ENCODE measurements around the gene E4F1. TPM values are rescaled to one million over a fixed set of nuclear protein-coding genes. Genes with fewer than 3 reads are reported as not detected.

Gene E4F1
- polyA plus RNA-seq, 3 donors: 4.9 to 50.9 (median 5.8) TPM

DNA sequence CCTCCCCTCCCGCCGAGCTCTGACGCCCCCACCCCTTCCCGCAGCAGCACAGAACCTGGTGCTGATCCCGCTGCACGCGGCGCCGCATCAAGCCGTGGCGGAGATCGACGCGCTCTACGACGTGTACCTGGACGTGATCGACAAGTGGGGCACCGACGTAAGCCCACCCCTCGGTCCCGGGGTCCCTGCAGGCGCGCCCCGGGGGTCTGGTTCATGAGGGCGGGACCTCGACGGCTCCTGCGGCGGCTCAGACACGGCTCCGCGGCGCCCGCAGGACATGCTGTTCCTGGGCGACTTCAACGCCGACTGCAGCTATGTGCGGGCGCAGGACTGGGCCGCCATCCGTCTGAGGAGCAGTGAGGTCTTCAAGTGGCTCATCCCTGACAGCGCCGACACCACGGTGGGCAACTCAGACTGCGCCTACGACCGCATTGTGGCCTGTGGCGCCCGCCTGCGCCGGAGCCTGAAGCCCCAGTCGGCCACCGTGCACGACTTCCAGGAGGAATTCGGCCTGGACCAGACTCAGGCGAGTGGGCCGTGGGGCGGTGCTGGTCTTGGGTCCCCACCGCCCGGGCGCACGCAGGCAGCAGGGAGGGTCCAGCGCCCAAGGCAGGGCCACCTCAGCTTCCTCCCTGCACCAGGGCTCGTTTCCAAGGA, 14.2 kb downstream of the E4F1 start:
- H3K9ac ChIP-seq (ENCODE audit: insufficient read depth, low read length, poor library complexity, severe bottlenecking): no peak overlapping the region
- no peaks in the 10 kb centered on the region for H3K9me3 ChIP-seq (replicated peaks in 1 of 2; ENCODE audit: control insufficient read depth in 1 of 2, insufficient read depth in 1 of 2, low read length in 2 of 2)
- peaks cover 7% of the 10 kb centered on the region for H3K4me1 Mint-ChIP-seq
- no peak overlapping the region for H3K4me2 ChIP-seq (replicated peaks; ENCODE audit: extremely low read depth, low read length, poor library complexity, severe bottlenecking)
- peaks cover 34 to 43% of the 10 kb centered on the region in 2 donors for H3K36me3 ChIP-seq (replicated peaks in 1 of 2; ENCODE audit: control insufficient read depth in 1 of 2, insufficient read depth in 2 of 2, low read length in 2 of 2)
- WGBS (ENCODE audit: insufficient coverage): 12% methylated on average over 64 of the region's 65 CpGs
- H3K27me3 ChIP-seq (ENCODE audit: control insufficient read depth in 2 of 2, insufficient read depth in 2 of 2, low read length in 2 of 2): peaks cover 18 to 38% of the 10 kb centered on the region in 2 donors
- H3K4me1 ChIP-seq (ENCODE audit: control insufficient read depth in 1 of 2, insufficient read depth in 2 of 2, low read length in 2 of 2): peaks cover 5 to 6% of the 10 kb centered on the region in 2 donors
- intact Hi-C loops (cut with micrococcal nuclease): no loop called here
- no peak overlapping the region for H3K27ac Mint-ChIP-seq
- TF ChIP-seq, protein P1, sequence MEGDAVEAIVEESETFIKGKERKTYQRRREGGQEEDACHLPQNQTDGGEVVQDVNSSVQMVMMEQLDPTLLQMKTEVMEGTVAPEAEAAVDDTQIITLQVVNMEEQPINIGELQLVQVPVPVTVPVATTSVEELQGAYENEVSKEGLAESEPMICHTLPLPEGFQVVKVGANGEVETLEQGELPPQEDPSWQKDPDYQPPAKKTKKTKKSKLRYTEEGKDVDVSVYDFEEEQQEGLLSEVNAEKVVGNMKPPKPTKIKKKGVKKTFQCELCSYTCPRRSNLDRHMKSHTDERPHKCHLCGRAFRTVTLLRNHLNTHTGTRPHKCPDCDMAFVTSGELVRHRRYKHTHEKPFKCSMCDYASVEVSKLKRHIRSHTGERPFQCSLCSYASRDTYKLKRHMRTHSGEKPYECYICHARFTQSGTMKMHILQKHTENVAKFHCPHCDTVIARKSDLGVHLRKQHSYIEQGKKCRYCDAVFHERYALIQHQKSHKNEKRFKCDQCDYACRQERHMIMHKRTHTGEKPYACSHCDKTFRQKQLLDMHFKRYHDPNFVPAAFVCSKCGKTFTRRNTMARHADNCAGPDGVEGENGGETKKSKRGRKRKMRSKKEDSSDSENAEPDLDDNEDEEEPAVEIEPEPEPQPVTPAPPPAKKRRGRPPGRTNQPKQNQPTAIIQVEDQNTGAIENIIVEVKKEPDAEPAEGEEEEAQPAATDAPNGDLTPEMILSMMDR (IDR thresholded peaks at IDR 0.05): no peak
- H2AFZ ChIP-seq (ENCODE audit: insufficient read depth, low read depth, low read length, poor library complexity, severe bottlenecking): no peak overlapping the region
- H3K27ac ChIP-seq (ENCODE audit: low read depth in 1 of 2, low read length in 2 of 2): no peak overlapping the region
- peaks cover 0 to 6% (median 0%) of the 10 kb centered on the region in 7 donors for H3K9me3 Mint-ChIP-seq
- peaks cover 40 to 57% of the 10 kb centered on the region in 2 donors for H3K36me3 Mint-ChIP-seq
- H3K4me3 Mint-ChIP-seq: peak overlapping the region in 1 of 2 donors; percentile 48
- peaks cover 26% of the 10 kb centered on the region for H4K20me1 ChIP-seq (ENCODE audit: insufficient read depth, low read length)
- no peak for DNase-seq
- H3K79me2 ChIP-seq (ENCODE audit: insufficient read depth, low read length): no peaks in the 10 kb centered on the region
- peaks cover 35 to 50% (median 35%) of the 10 kb centered on the region in 3 donors for H3K27me3 Mint-ChIP-seq (ENCODE audit: low read depth in 3 of 3)
- no peak overlapping the region for H3K4me3 ChIP-seq (replicated peaks in 1 of 3; ENCODE audit: low read depth in 2 of 3, low read length in 3 of 3)

DNA sequence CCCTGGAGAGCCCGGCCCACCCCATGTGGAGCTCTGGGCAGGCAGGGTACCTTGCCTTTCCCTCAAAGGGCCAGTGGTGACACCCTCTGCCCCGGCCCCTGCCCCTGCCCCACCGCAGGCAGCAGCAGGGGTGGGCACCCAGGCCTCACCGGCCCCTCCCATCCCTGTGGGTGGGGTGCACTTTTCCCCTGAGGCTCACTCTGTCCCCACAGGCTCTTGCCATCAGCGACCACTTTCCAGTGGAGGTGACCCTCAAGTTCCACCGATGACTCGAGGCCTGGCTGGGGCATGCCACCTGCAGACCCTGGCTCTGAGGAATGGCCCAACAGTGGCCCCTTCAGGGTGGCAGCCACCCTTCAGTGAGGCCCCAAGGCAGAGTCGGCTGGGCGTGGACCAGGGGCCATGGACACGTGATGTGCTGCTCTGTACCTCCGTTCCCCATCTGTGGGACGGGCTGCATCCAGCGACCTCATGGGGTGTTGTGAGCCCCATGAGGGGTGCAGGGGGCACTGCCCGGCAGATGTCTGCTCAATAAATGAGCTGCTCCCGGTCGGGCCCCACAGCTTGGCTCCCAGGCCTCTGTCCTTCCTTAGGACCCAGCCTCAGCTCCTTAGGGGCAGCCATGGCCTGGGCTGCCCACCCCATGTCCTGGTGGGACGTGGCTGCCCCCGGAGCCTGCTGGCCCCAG, 14.9 kb downstream of the E4F1 start:
- Histone ChIP-seq H3K27me3 (ENCODE audit: control insufficient read depth in 2 of 2, insufficient read depth in 2 of 2, low read length in 2 of 2) (peaks cover 18 to 38% of the 10 kb centered on the region in 2 donors), H3K4me1 (ENCODE audit: control insufficient read depth in 1 of 2, insufficient read depth in 2 of 2, low read length in 2 of 2) (peaks cover 5 to 6% of the 10 kb centered on the region in 2 donors), H3K9ac (ENCODE audit: insufficient read depth, low read length, poor library complexity, severe bottlenecking) (no peak overlapping the region), H2AFZ (ENCODE audit: insufficient read depth, low read depth, low read length, poor library complexity, severe bottlenecking) (no peak overlapping the region), H3K4me3 (replicated peaks in 1 of 3; ENCODE audit: low read depth in 2 of 3, low read length in 3 of 3) (no peak overlapping the region), H3K27ac (ENCODE audit: low read depth in 1 of 2, low read length in 2 of 2) (no peak overlapping the region), H3K9me3 (replicated peaks in 1 of 2; ENCODE audit: control insufficient read depth in 1 of 2, insufficient read depth in 1 of 2, low read length in 2 of 2) (no peaks in the 10 kb centered on the region), H3K4me2 (replicated peaks; ENCODE audit: extremely low read depth, low read length, poor library complexity, severe bottlenecking) (no peak overlapping the region), H3K36me3 (replicated peaks in 1 of 2; ENCODE audit: control insufficient read depth in 1 of 2, insufficient read depth in 2 of 2, low read length in 2 of 2) (peaks cover 34 to 43% of the 10 kb centered on the region in 2 donors), H4K20me1 (ENCODE audit: insufficient read depth, low read length) (peaks cover 26% of the 10 kb centered on the region), H3K79me2 (ENCODE audit: insufficient read depth, low read length) (no peaks in the 10 kb centered on the region)
- Mint-ChIP-seq H3K4me1 (peaks cover 8% of the 10 kb centered on the region), H3K36me3 (peaks cover 36 to 59% of the 10 kb centered on the region in 2 donors), H3K4me3 (no peak overlapping the region), H3K27ac (no peak overlapping the region), H3K9me3 (peaks cover 0 to 6% (median 0%) of the 10 kb centered on the region in 7 donors), H3K27me3 (ENCODE audit: low read depth in 3 of 3) (peaks cover 35 to 50% (median 35%) of the 10 kb centered on the region in 3 donors)
- WGBS (ENCODE audit: insufficient coverage): 71% methylated on average over 15 of the region's 18 CpGs
- DNase-seq: no peak
- TF ChIP-seq, protein P1 (IDR thresholded peaks at IDR 0.05): no peak
- intact Hi-C loops (cut with micrococcal nuclease): no loop called here
